ENCODE data around the gene GSTO1. TPM values are rescaled to one million over a fixed set of nuclear protein-coding genes. Genes with fewer than 3 reads are reported as not detected.

The GSTO1 gene
- polyA plus RNA-seq, 3 donors, result 131 to 581 (median 495) TPM

- H3K4me3 ChIP-seq (replicated peaks in 1 of 3; ENCODE audit: low read depth in 2 of 3, low read length in 3 of 3), result peak within 1 kb of the TSS; percentile 51 to 77 (median 57)
- no peaks in the 10 kb centered on the region for H4K20me1 ChIP-seq (ENCODE audit: insufficient read depth, low read length)
- H3K27ac Mint-ChIP-seq, result peak within 1 kb of the TSS in 5 of 7 donors; percentile 78 to 91 (median 88)
- WGBS (ENCODE audit: insufficient coverage), result under 1% methylated on average over 58 of the region's 60 CpGs
- no peaks in the 10 kb centered on the region for H3K79me2 ChIP-seq (ENCODE audit: insufficient read depth, low read length)
- no peaks in the 10 kb centered on the region for H3K36me3 Mint-ChIP-seq
- H3K9ac ChIP-seq (ENCODE audit: insufficient read depth, low read length, poor library complexity, severe bottlenecking), result peak within 1 kb of the TSS; percentile 63
- H3K4me1 Mint-ChIP-seq, result peaks cover 7% of the 10 kb centered on the region
- H3K27me3 ChIP-seq (ENCODE audit: control insufficient read depth in 2 of 2, insufficient read depth in 2 of 2, low read length in 2 of 2), result peaks cover 8 to 19% of the 10 kb centered on the region in 2 donors
- H3K27ac ChIP-seq (ENCODE audit: low read depth in 1 of 2, low read length in 2 of 2), result peak within 1 kb of the TSS in 1 of 2 donors; percentile 33
- DNase-seq, result peak; percentile 96 to 97 (median 96)
- peak within 1 kb of the TSS; percentile 80 to 89 for H3K4me3 Mint-ChIP-seq
- H3K9me3 ChIP-seq (replicated peaks in 1 of 2; ENCODE audit: control insufficient read depth in 1 of 2, insufficient read depth in 1 of 2, low read length in 2 of 2), result peaks cover 0 to 8% of the 10 kb centered on the region in 2 donors
- peaks cover 12 to 23% (median 23%) of the 10 kb centered on the region in 3 donors for H3K27me3 Mint-ChIP-seq (ENCODE audit: low read depth in 3 of 3)
- peak within 1 kb of the TSS; percentile 96 for H2AFZ ChIP-seq (ENCODE audit: insufficient read depth, low read depth, low read length, poor library complexity, severe bottlenecking)
- H3K36me3 ChIP-seq (replicated peaks in 1 of 2; ENCODE audit: control insufficient read depth in 1 of 2, insufficient read depth in 2 of 2, low read length in 2 of 2), result no peaks in the 10 kb centered on the region
- H3K4me1 ChIP-seq (ENCODE audit: control insufficient read depth in 1 of 2, insufficient read depth in 2 of 2, low read length in 2 of 2), result peaks cover 11 to 12% of the 10 kb centered on the region in 2 donors
- TF ChIP-seq CTCF (IDR thresholded peaks at IDR 0.05), result no peak
- H3K4me2 ChIP-seq (replicated peaks; ENCODE audit: extremely low read depth, low read length, poor library complexity, severe bottlenecking), result peak within 1 kb of the TSS; percentile 91
- peaks cover 0 to 8% (median 3%) of the 10 kb centered on the region in 7 donors for H3K9me3 Mint-ChIP-seq
- intact Hi-C loops (cut with micrococcal nuclease), result loop anchor here (2.0 to 10.0 kb wide), 5 partner anchors 15 to 317 kb away; partner anchors contain the start of genes CFAP58 (in 1 of the 2), GSTO2 (in 1 of the 2) and STN1 (in 1 of the 2)
These were observed 22.7 kb upstream of the GSTO1 start, which contains the start of gene CFAP43 for GRCh38 chr10:104231784-104232612. TSS of gene CFAP43 (minus strand) at chr10:104232364. CDS start at chr10:104232246, 118 bp downstream.

GRCh38 chr10:104232613-104233102 lies 22.0 kb upstream of the GSTO1 start:
- H3K27me3 Mint-ChIP-seq (ENCODE audit: low read depth in 3 of 3), result peaks cover 12 to 23% (median 23%) of the 10 kb centered on the region in 3 donors
- no peak overlapping the region for H3K9ac ChIP-seq (ENCODE audit: insufficient read depth, low read length, poor library complexity, severe bottlenecking)

More at GRCh38 chr10:104232613-104233102, 22.0 kb upstream of the GSTO1 start:
- Histone ChIP-seq H3K36me3 (replicated peaks in 1 of 2; ENCODE audit: control insufficient read depth in 1 of 2, insufficient read depth in 2 of 2, low read length in 2 of 2) (no peaks in the 10 kb centered on the region), H3K9me3 (replicated peaks in 1 of 2; ENCODE audit: control insufficient read depth in 1 of 2, insufficient read depth in 1 of 2, low read length in 2 of 2) (peaks cover 0 to 8% of the 10 kb centered on the region in 2 donors), H3K27ac (ENCODE audit: low read depth in 1 of 2, low read length in 2 of 2) (no peak overlapping the region), H3K4me1 (ENCODE audit: control insufficient read depth in 1 of 2, insufficient read depth in 2 of 2, low read length in 2 of 2) (peaks cover 11 to 12% of the 10 kb centered on the region in 2 donors), H3K79me2 (ENCODE audit: insufficient read depth, low read length) (no peaks in the 10 kb centered on the region), H3K4me2 (replicated peaks; ENCODE audit: extremely low read depth, low read length, poor library complexity, severe bottlenecking) (peak overlapping the region; percentile 91), H3K4me3 (replicated peaks in 1 of 3; ENCODE audit: low read depth in 2 of 3, low read length in 3 of 3) (peak overlapping the region; percentile 51 to 77 (median 57)), H4K20me1 (ENCODE audit: insufficient read depth, low read length) (no peaks in the 10 kb centered on the region), H3K27me3 (ENCODE audit: control insufficient read depth in 2 of 2, insufficient read depth in 2 of 2, low read length in 2 of 2) (peaks cover 8 to 19% of the 10 kb centered on the region in 2 donors), H2AFZ (ENCODE audit: insufficient read depth, low read depth, low read length, poor library complexity, severe bottlenecking) (peak overlapping the region; percentile 96)
- peak overlapping the region; percentile 80 to 89 for H3K4me3 Mint-ChIP-seq
- peaks cover 7% of the 10 kb centered on the region for H3K4me1 Mint-ChIP-seq
- no peak for DNase-seq
- 0% methylated on average over 13 of the region's 20 CpGs for WGBS (ENCODE audit: insufficient coverage)
- H3K27ac Mint-ChIP-seq, result peak overlapping the region in 4 of 7 donors; percentile 66 to 85 (median 74)
- no peak for TF ChIP-seq CTCF (IDR thresholded peaks at IDR 0.05)
- no peaks in the 10 kb centered on the region for H3K36me3 Mint-ChIP-seq
- intact Hi-C loops (cut with micrococcal nuclease), result loop anchor here (2.0 to 10.0 kb wide), 5 partner anchors 14 to 318 kb away; partner anchors contain the start of genes CFAP58 (in 1 of the 2), GSTO2 (in 1 of the 2) and STN1 (in 1 of the 2)
- peaks cover 0 to 8% (median 3%) of the 10 kb centered on the region in 7 donors for H3K9me3 Mint-ChIP-seq
